KG1 (cell line): ENCODE measurements around the gene ADGRG6.
"Not testable (repeated sequence)": the region's sequence is repeated elsewhere in the genome, so short reads cannot be mapped to it uniquely, and the experiment has no call there.

Experiments used
- DNase-seq: peaks from one replicate; lab custom pipeline; 2025; lab: John Stamatoyannopoulos, UW

ADGRG6 gene

GRCh38 chr6:142411145-142411544, 109.3 kb downstream of the ADGRG6 start:
- DNase-seq: no peak

DNA sequence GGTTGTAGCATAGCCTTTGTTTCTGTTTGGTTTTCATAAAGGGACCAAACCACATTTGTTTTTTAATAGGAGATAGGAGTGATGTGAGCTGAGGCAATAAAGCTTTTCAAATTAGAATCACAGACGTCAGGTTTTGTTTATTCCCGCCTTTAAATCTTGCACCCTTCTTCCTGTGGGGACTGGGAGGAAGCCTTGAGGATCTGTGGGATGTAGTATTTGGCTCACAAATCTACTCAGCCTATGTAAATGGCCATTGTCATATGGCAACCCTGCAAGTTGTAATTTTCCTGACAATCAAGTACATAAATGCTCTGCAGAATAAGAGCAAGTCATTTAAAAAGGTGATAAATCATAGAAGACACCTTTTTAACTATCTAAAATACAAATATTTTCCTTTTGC, 110.4 kb downstream of the ADGRG6 start:
- DNase-seq: no peak

- DNase-seq: no peak
Observed at GRCh38 chr6:142412658-142413057, 110.9 kb downstream of the ADGRG6 start.

GRCh38 chr6:142413111-142413510, 111.3 kb downstream of the ADGRG6 start:
- no peak for DNase-seq

DNA sequence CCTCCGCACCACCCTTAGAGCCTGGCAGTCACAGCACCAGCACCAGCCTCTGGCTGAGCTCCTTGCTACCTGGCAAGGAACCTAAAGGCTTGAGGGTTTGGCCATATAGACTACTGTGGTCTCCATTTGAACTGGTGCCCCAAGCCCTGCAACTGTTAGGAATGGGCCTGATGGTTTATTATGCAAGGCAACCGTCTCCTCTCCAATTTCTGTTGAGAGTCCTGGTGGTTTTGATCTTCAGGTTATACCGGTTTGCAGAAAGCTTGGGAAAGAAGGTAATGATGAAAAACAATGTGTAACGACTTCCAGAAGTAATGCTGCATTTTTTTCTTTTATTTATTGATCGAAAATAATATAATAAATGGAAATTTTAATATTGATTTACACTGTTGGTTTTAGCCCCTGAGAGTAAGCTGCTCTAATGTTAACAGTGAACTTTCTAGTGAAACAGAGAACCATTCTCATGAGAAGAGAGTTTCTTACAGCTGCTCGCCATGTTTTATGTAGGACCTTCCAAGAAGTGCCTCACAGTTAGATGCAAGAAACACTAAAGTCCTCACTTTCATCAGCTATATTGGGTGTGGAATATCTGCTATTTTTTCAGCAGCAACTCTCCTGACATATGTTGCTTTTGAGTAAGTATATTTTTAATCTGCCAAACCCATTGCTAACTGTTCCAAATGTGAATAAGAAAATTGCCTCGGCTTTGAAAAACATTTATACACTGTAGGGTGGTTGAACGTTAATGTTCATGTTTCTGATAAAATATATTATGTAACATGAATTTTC, 112.8 kb downstream of the ADGRG6 start:
- no peak for DNase-seq

GRCh38 chr6:142416179-142416578, 114.4 kb downstream of the ADGRG6 start:
- no peak for DNase-seq

- DNase-seq: no peak
Observed at GRCh38 chr6:142416686-142417085, 114.9 kb downstream of the ADGRG6 start.

- no peak for DNase-seq
Observed at GRCh38 chr6:142417331-142417750, 115.5 kb downstream of the ADGRG6 start.

DNA sequence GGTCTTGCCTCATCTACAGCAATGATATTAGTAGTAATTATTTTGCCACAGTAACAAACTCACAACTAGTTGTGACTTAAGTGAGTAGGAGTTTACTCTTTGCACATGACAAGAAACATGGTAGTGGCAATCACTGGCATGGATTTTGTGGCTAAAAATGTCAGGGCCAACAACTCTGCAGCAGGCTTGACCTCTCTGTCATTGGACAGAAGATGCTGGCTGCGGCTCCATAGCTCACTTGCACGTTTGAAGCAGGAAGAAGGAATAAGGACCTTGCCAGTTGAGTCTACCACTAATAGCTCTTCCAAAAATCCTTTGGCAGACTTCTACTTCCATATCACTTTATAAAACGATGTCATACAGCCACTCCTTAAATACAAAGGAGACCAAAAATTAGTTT, 117.3 kb downstream of the ADGRG6 start:
- no peak for DNase-seq

DNA sequence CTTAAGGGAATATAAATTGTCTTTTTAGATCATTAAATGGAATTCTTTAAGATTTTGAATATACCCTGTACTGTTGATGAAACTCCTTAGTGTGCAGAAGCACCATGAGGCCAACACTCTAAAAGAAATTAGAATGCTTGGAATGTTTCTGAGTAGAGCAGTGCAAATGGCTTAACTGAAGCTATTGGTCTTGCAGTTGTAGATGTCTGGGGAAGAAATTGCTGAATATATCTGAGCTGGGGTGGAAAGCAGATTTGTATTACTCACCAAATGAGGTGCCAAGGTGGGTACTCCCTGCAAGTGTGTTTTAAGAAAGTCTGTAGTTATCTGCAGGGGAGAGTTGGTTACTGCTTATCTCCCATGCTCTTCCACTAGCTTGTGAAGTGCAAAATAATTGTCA, 119.0 kb downstream of the ADGRG6 start:
- no peak for DNase-seq

GRCh38 chr6:142421285-142422117, 119.7 kb downstream of the ADGRG6 start:
- DNase-seq: no peak

DNA sequence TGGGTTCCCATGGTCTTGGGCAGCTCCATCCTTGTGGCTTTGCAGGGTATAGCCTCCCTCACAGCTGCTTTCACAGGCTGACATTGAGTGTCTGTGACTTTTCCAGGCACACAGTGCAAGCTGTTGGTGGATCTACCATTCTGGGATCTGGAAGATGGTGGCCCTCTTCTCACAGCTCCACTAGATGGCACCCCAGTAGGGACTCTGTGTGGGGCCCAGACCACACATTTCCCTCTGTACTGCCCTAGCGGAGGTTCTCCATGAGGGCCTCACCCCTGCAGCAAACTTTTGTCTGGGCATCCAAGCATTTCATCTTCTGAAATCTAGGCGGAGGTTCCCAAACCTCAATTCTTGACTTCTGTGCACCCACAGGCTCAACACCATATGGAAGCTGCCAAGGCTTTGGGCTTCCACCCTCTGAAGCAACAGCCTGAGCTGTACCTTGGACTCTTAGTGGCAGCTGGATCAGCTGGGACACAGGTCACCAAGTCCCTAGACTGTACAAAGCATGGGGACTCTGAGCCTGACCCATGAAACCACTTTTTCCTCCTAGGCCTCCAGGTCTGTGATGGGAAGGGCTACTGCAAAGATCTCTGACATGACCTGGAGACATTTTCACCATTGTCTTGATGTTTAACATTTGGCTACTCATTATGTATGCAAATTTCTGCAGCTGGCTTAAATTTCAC, 124.8 kb downstream of the ADGRG6 start:
- DNase-seq: not testable (repeated sequence)

DNA sequence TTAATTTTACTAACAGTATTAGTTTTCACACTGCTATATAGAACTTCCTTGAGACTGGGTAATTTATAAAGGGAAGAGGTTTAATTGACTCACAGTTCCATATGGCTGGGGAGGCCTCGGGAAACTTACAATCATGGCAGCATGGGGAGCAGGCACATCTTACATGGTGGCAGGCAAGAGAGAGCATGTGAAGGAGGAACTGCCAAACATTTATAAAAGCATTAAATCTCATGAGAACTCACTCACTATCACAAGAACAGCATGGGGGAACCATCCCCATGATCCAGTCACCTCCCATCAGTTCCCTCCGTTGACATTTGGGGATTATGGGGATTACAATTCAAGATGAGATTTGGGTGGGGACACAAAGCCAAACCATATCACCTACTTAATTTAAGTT, 126.7 kb downstream of the ADGRG6 start:
- DNase-seq: not testable (repeated sequence)

- no peak for DNase-seq
Observed at GRCh38 chr6:142429195-142429594, 127.4 kb downstream of the ADGRG6 start.

DNA sequence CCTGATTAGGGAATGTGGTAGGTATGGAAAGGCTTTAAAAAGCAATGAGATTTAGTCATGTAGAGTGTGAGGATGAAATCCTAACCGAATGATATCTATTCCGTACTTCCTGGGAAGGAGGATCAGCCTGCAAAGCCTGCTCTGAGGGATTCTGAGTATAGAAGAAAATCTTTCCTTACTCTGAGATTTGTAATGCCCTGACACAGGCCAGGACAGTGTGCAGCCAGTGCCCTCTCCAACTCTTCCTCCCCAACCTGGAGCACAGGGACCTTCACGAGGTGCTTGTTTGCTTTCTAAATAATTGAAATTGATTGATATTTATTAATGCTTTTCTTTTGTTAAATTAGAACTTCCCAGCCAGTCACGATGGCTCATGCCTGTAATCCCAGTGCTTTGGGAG, 131.6 kb downstream of the ADGRG6 start:
- DNase-seq: no peak

- no peak for DNase-seq
Observed at GRCh38 chr6:142438898-142439297, 137.1 kb downstream of the ADGRG6 start.

- DNase-seq: no peak
Observed at GRCh38 chr6:142440600-142441293, 138.9 kb downstream of the ADGRG6 start.

DNA sequence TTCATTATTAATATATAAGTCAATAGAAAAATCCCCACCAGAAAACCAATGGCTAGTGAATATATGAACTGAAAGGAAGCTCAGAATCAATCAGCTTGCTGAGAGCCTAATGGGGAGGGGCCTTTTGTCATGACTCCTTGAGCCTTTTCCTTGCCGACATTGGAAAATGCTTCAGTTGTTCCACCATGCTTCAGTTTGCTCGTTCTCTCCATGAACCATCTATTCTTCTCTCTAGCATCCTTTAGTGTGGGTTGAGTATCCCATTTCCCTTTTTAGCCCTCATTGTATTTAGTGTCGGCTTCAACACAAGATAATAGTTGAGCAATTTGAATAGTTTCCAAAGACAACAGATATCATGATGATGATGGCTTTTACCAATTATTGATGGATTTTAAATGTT, 139.9 kb downstream of the ADGRG6 start:
- no peak for DNase-seq

DNA sequence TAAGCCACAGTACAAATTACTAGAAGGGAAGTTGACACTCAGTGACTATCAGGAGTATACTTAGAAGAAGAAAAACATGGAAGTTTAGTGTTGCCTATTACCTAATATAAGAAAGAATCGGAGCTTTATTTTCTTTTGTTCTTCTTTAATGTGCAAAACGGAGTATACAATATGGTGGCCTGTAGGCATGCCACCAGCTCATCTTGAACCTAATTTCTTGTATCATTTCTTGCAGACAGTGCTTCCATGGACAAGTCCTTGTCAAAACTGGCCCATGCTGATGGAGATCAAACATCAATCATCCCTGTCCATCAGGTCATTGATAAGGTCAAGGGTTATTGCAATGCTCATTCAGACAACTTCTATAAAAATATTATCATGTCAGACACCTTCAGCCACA, 141.3 kb downstream of the ADGRG6 start:
- DNase-seq: no peak

DNA sequence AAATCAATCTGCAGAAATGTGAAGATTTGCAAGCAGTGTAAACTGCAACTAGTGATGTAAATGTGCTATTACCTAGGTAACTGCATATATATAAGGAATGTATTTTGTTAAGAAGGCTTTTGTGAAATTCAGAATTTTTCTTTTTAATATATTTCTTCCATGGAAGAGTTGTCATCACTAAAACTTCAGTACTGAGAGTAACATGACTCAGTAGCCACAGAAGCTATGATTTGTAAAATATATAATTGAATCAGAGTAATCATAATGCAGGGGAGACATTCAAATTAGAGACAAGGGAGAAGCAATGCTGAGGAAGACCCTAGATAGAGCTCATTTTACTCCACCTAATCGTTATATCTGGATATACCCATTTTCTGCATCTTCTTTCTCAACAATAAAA, 141.7 kb downstream of the ADGRG6 start:
- DNase-seq: no peak

DNA sequence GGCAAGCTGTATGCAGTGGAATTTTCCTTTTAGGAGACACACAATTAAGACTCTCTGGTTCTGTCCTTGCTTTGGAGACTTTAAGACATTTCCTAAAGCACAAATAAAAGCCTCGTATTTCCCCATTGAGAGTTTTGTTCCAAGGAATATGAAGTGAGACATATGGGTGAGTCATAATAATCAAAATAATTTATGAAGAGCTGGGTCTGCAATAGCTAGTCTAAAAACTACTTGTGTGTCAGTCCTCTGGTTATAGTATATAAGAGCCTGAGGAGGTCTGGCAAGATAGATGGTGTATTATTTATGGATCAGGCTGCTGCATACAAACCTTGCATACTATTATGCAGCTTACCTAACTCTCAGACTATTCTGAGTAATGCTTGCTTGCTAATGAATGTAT, 142.6 kb downstream of the ADGRG6 start:
- DNase-seq: no peak

DNA sequence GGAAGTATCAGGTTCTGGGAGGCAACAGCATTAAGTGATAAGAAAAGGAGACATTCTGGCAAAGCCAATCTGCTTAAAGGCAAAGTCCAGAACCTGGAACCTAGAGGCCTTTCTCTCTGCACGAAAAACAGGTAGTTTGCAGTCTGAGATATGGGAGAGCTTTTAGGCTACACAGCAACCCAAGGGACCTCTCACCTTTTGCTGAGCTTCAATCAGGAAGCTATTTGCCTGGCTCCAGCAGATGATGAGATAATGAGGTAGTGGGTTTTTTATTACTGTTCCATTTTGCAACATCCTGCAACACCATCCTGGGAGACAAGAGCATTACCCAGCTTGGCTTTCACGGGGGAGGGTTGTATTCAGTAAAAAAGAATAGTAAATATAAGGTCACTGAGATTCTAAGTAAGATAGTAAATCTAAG, 143.1 kb downstream of the ADGRG6 start:
- no peak for DNase-seq
